WTC11 (cell line): ENCODE measurements around the gene IFI44L. TPM values are rescaled to one million over a fixed set of nuclear protein-coding genes. Genes with fewer than 3 reads are reported as not detected.

ENCODE experiments used
- ATAC-seq: fragments of 200-7000 bp; cut with Tn5 transposase; 2 replicates; pipeline ENCODE4 v1.10.0; 2021; ENCODE audit warnings: mild to moderate bottlenecking, moderate library complexity
- CTCF ChIA-PET: fragments of 300-600 bp; sonication (Branson Sonifier 250); formaldehyde crosslinking; loops from one replicate; lab custom pipeline; 2021; ENCODE audit warnings: antibody characterized with exemption; lab: Charles Lee
- POLR2A ChIA-PET: fragments of 350-600 bp; sonication (Branson Sonifier 250); formaldehyde crosslinking; loops from one replicate; lab custom pipeline; 2021; ENCODE audit warnings: antibody characterized with exemption; lab: Charles Lee
- DNase-seq: peaks from one replicate; pipeline ENCODE4 v3.0.0; 2021; ENCODE audit warnings: low spot score
- H3K27ac Mint-ChIP-seq: 2 replicates; pipeline ENCODE4 v1.8.0; 2021; ENCODE audit warnings: mixed read lengths
- H3K27me3 Mint-ChIP-seq: 2 replicates; pipeline ENCODE4 v1.8.0; 2021; ENCODE audit warnings: low read depth, mild to moderate bottlenecking, moderate library complexity, mixed read lengths
- H3K36me3 Mint-ChIP-seq: 2 replicates; pipeline ENCODE4 v1.8.0; 2021; ENCODE audit warnings: mixed read lengths
- H3K4me1 Mint-ChIP-seq: 2 replicates; pipeline ENCODE4 v1.8.0; 2022; ENCODE audit warnings: mixed read lengths
- H3K4me3 Mint-ChIP-seq: 2 replicates; pipeline ENCODE4 v1.8.0; 2021; ENCODE audit warnings: mild to moderate bottlenecking, moderate library complexity, mixed read lengths
- H3K9me3 Mint-ChIP-seq: 2 replicates; pipeline ENCODE4 v1.8.0; 2021; ENCODE audit warnings: mixed read lengths
- AR ChIP-seq: fragments of 250-450 bp; sonication (Bioruptor Pico); IDR thresholded peaks from 2 replicates; pipeline ENCODE4 v1.9.0; 2021; ENCODE audit warnings: mild to moderate bottlenecking
- CREB1 ChIP-seq: sonication (generic); formaldehyde crosslinking; IDR thresholded peaks from 2 replicates; pipeline ENCODE4 v1.8.0; 2023; ENCODE audit warnings: mild to moderate bottlenecking, missing genetic modification reagents
- EMX1 ChIP-seq: fragments of 250-450 bp; sonication (Bioruptor Pico); IDR thresholded peaks from 2 replicates; pipeline ENCODE4 v1.8.0; 2021; ENCODE audit warnings: mild to moderate bottlenecking
- KAT7 ChIP-seq: sonication (generic); formaldehyde crosslinking; IDR thresholded peaks from 2 replicates; pipeline ENCODE4 v1.8.1; 2023; ENCODE audit warnings: missing genetic modification reagents, mild to moderate bottlenecking, borderline replicate concordance
- MXD4 ChIP-seq: fragments of 250-450 bp; sonication (Bioruptor Pico); IDR thresholded peaks from 2 replicates; pipeline ENCODE4 v1.8.0; 2021; ENCODE audit warnings: mild to moderate bottlenecking, moderate library complexity, borderline replicate concordance
- MYBL2 ChIP-seq: sonication (generic); formaldehyde crosslinking; IDR thresholded peaks from 2 replicates; pipeline ENCODE4 v1.8.1; 2023; ENCODE audit warnings: mild to moderate bottlenecking, moderate library complexity, missing genetic modification reagents
- NFE2L1 ChIP-seq: sonication (generic); formaldehyde crosslinking; IDR thresholded peaks from 2 replicates; pipeline ENCODE4 v1.8.1; 2023; ENCODE audit warnings: missing genetic modification reagents
- NR3C1 ChIP-seq: sonication (generic); formaldehyde crosslinking; conservative IDR thresholded peaks from 2 replicates; pipeline ENCODE4 v1.8.1; 2023; ENCODE audit warnings: low read depth, mild to moderate bottlenecking, missing genetic modification reagents
- PRDM15 ChIP-seq: sonication (generic); formaldehyde crosslinking; IDR thresholded peaks from 2 replicates; pipeline ENCODE4 v1.8.0; 2022; ENCODE audit warnings: missing genetic modification reagents
- PRRX2 ChIP-seq: fragments of 250-450 bp; sonication (Bioruptor Pico); IDR thresholded peaks from 2 replicates; pipeline ENCODE4 v1.8.0; 2021; ENCODE audit warnings: mild to moderate bottlenecking
- RORB ChIP-seq: fragments of 250-450 bp; sonication (Bioruptor Pico); IDR thresholded peaks from 2 replicates; pipeline ENCODE4 v1.9.0; 2021; ENCODE audit warnings: mild to moderate bottlenecking
- ZBTB21 ChIP-seq: sonication (generic); formaldehyde crosslinking; IDR thresholded peaks from 2 replicates; pipeline ENCODE4 v1.8.1; 2023; ENCODE audit warnings: mild to moderate bottlenecking, missing genetic modification reagents, borderline replicate concordance
- total RNA-seq: library from RNA; stranded (reverse); gene quantifications from 3 replicates; pipeline ENCODE4 v1.2.3, GENCODE V29; 2021
- TF ChIP-seq, protein P1 (sequence below): fragments of 200-600 bp; IDR thresholded peaks from 2 replicates; pipeline ENCODE4 v1.8.0; 2022; ENCODE audit warnings: antibody characterized with exemption
- TF ChIP-seq, protein P2 (sequence below): sonication (generic); formaldehyde crosslinking; conservative IDR thresholded peaks from 2 replicates; pipeline ENCODE4 v1.8.1; 2023; ENCODE audit warnings: mild to moderate bottlenecking, low read depth, missing genetic modification reagents, moderate library complexity
- TF ChIP-seq, protein P3 (sequence below): sonication (generic); formaldehyde crosslinking; IDR thresholded peaks from 2 replicates; pipeline ENCODE4 v1.8.0; 2023; ENCODE audit warnings: missing genetic modification reagents, mild to moderate bottlenecking, borderline replicate concordance

The IFI44L gene
- total RNA-seq, 1 experiment from 2014 or later = 0.13 TPM

DNA sequence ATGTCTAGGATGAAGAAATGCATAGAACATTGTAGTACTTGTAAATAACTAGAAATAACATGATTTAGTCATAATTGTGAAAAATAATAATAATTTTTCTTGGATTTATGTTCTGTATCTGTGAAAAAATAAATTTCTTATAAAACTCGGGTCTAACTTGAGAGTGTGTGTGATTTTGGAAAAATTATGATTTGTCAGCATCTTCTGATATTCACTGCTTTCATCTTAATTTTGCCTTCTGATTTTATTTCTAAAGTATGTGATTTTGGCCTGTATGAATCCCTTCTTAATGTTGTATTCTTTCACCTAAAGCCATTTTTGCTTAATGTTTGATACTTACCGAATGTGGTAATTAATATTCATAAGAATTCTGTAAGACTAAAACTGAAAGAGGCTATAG lies 43.7 kb downstream of the IFI44L start:
- ATAC-seq = no peak
- H3K36me3 Mint-ChIP-seq = no peaks in the 10 kb centered on the region
- POLR2A ChIA-PET = no interaction called here
- no peak overlapping the region for H3K4me3 Mint-ChIP-seq
- H3K9me3 Mint-ChIP-seq = no peaks in the 10 kb centered on the region
- no peaks in the 10 kb centered on the region for H3K4me1 Mint-ChIP-seq
- CTCF ChIA-PET = no interaction called here
- H3K27me3 Mint-ChIP-seq = peaks cover 19% of the 10 kb centered on the region
- no peak for TF ChIP-seq KAT7
- no peak for TF ChIP-seq RORB (CRISPR knock-in tag)
- TF ChIP-seq CREB1 (CRISPR knock-in tag) = no peak
- TF ChIP-seq EMX1 (CRISPR knock-in tag) = no peak
- TF ChIP-seq PRRX2 = no peak
- TF ChIP-seq NFE2L1 (CRISPR knock-in tag) = no peak
- no peak for TF ChIP-seq MYBL2 (CRISPR knock-in tag)
- TF ChIP-seq AR (CRISPR knock-in tag) = no peak
- TF ChIP-seq, protein P1, sequence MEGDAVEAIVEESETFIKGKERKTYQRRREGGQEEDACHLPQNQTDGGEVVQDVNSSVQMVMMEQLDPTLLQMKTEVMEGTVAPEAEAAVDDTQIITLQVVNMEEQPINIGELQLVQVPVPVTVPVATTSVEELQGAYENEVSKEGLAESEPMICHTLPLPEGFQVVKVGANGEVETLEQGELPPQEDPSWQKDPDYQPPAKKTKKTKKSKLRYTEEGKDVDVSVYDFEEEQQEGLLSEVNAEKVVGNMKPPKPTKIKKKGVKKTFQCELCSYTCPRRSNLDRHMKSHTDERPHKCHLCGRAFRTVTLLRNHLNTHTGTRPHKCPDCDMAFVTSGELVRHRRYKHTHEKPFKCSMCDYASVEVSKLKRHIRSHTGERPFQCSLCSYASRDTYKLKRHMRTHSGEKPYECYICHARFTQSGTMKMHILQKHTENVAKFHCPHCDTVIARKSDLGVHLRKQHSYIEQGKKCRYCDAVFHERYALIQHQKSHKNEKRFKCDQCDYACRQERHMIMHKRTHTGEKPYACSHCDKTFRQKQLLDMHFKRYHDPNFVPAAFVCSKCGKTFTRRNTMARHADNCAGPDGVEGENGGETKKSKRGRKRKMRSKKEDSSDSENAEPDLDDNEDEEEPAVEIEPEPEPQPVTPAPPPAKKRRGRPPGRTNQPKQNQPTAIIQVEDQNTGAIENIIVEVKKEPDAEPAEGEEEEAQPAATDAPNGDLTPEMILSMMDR = no peak
- TF ChIP-seq, all 79 proteins: peak for 0
- H3K27ac Mint-ChIP-seq = no peak overlapping the region
- DNase-seq = no peak

DNA sequence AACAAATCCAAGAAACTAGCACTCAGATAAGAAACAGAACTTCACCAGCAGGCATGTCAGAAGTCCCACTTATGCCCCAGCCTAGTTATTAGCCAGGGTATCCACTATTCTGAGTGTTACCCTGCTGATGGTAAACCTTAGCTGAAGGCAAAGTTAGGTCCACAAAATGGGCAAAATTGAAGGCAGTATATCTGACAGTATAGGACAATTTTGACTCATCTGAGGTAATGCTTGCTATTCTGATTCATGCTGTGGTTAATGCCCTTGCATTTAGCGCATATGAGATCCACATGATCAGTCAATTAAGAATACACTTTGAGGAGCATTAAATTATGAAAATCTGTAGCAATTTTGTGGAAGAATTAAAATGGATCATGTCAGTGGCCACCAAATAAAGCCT lies 44.5 kb downstream of the IFI44L start:
- ATAC-seq (no peak), DNase-seq (no peak)
- POLR2A ChIA-PET = no interaction called here
- H3K36me3 Mint-ChIP-seq = no peaks in the 10 kb centered on the region
- no peak overlapping the region for H3K4me3 Mint-ChIP-seq
- H3K27ac Mint-ChIP-seq = no peak overlapping the region
- H3K4me1 Mint-ChIP-seq = no peaks in the 10 kb centered on the region
- CTCF ChIA-PET = no interaction called here
- no peaks in the 10 kb centered on the region for H3K9me3 Mint-ChIP-seq
- TF ChIP-seq ZBTB21 (CRISPR knock-in tag) = no peak
- H3K27me3 Mint-ChIP-seq = peaks cover 19% of the 10 kb centered on the region

GRCh38 chr1:78665809-78666208 lies 45.6 kb downstream of the IFI44L start:
- DNase-seq = no peak
- Mint-ChIP-seq H3K9me3 (no peaks in the 10 kb centered on the region), H3K4me1 (no peaks in the 10 kb centered on the region), H3K36me3 (no peaks in the 10 kb centered on the region), H3K4me3 (no peak overlapping the region), H3K27ac (no peak overlapping the region), H3K27me3 (peaks cover 19% of the 10 kb centered on the region)
- CTCF ChIA-PET = no interaction called here
- no peak for ATAC-seq
- POLR2A ChIA-PET = no interaction called here
- TF ChIP-seq CREB1 (CRISPR knock-in tag) (no peak), PRDM15 (no peak), ZBTB21 (CRISPR knock-in tag) (no peak), NR3C1 (no peak), MXD4 (no peak)

DNA sequence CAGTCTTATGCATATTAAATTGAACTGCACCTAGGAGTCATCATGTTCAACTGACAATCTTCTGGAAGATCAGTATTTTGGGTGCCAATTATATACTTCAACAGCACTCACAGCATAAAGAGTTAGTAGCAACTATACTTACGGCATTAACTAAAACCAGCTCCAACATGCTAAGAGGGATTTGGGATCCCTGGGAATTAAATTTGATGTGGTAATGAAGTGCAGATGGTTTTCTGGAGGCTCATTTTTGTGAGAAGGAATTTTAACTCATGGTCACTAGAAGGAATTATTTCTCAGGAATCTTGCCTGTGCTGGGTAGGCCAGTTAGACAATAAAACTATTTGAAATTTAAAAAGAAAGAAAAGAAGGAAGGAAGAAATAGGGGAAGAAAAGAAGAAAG lies 47.7 kb downstream of the IFI44L start:
- ChIA-PET POLR2A (interaction anchor here (0.6 kb wide), 1 partner anchor 63 kb away, joined by 3 read pairs; no protein-coding TSS in a partner anchor), CTCF (no interaction called here)
- Mint-ChIP-seq H3K4me3 (no peak overlapping the region), H3K9me3 (no peaks in the 10 kb centered on the region), H3K36me3 (no peaks in the 10 kb centered on the region), H3K27me3 (peaks cover 15% of the 10 kb centered on the region), H3K4me1 (no peaks in the 10 kb centered on the region), H3K27ac (no peak overlapping the region)
- no peak for DNase-seq
- no peak for ATAC-seq
- TF ChIP-seq, protein P2, sequence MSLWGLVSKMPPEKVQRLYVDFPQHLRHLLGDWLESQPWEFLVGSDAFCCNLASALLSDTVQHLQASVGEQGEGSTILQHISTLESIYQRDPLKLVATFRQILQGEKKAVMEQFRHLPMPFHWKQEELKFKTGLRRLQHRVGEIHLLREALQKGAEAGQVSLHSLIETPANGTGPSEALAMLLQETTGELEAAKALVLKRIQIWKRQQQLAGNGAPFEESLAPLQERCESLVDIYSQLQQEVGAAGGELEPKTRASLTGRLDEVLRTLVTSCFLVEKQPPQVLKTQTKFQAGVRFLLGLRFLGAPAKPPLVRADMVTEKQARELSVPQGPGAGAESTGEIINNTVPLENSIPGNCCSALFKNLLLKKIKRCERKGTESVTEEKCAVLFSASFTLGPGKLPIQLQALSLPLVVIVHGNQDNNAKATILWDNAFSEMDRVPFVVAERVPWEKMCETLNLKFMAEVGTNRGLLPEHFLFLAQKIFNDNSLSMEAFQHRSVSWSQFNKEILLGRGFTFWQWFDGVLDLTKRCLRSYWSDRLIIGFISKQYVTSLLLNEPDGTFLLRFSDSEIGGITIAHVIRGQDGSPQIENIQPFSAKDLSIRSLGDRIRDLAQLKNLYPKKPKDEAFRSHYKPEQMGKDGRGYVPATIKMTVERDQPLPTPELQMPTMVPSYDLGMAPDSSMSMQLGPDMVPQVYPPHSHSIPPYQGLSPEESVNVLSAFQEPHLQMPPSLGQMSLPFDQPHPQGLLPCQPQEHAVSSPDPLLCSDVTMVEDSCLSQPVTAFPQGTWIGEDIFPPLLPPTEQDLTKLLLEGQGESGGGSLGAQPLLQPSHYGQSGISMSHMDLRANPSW (CRISPR knock-in tag) = no peak
- TF ChIP-seq, protein P3, sequence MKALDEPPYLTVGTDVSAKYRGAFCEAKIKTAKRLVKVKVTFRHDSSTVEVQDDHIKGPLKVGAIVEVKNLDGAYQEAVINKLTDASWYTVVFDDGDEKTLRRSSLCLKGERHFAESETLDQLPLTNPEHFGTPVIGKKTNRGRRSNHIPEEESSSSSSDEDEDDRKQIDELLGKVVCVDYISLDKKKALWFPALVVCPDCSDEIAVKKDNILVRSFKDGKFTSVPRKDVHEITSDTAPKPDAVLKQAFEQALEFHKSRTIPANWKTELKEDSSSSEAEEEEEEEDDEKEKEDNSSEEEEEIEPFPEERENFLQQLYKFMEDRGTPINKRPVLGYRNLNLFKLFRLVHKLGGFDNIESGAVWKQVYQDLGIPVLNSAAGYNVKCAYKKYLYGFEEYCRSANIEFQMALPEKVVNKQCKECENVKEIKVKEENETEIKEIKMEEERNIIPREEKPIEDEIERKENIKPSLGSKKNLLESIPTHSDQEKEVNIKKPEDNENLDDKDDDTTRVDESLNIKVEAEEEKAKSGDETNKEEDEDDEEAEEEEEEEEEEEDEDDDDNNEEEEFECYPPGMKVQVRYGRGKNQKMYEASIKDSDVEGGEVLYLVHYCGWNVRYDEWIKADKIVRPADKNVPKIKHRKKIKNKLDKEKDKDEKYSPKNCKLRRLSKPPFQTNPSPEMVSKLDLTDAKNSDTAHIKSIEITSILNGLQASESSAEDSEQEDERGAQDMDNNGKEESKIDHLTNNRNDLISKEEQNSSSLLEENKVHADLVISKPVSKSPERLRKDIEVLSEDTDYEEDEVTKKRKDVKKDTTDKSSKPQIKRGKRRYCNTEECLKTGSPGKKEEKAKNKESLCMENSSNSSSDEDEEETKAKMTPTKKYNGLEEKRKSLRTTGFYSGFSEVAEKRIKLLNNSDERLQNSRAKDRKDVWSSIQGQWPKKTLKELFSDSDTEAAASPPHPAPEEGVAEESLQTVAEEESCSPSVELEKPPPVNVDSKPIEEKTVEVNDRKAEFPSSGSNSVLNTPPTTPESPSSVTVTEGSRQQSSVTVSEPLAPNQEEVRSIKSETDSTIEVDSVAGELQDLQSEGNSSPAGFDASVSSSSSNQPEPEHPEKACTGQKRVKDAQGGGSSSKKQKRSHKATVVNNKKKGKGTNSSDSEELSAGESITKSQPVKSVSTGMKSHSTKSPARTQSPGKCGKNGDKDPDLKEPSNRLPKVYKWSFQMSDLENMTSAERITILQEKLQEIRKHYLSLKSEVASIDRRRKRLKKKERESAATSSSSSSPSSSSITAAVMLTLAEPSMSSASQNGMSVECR (CRISPR knock-in tag) = no peak
